Measurements from ENCODE around the gene BIN2.

BIN2 gene

DNA sequence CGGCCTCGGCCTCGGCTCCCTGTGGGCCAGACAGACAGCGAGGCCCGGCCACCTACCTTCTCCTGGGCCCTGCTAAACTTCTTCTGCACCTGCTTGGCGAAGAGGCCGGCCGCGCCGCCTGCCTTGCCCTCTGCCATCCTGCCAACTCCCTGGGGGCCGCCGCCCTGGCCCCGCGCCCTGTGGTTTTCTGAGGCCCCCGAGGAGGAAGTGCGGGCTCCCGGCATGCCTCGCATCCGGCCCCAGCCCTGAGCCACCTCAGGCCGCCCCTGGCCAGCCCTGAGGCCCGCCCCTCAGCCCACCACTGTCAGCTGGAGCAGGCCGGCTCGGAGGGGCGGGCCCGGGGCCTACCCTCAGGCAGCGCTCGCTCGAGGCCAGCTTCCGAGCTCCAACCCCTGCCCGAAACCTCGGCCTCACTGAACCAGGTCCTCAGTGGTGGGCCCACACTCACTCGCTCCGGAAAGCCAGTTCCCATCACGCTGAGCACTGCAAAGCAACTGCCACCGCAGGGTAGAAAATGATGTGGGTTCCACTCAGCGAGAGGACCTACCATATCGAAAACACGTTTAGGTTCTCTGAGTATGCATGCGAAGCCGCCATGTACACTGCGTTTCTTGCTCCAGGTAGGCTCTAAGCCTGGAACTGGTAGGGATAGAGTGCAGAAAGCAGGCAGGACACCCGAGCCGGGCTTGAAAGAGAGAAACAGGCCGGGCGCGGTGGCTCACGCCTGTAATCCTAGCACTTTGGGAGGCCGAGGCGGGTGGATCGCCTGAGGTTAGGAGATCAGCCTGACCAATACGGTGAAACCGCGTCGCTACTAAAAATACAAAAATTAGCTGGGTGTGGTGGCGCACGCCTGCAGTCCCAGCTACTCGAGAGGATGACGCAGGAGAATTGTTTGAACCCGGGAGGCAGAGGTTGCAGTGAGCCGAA is at the start of gene BIN2:
BIN2 (minus strand) TSS at position 209 of the 930 bp plus-strand sequence; CDS start at position 137, 72 bp downstream.
- DNase-seq (ENCODE audit: low read depth in 2 of 2) = peak; percentile 34 to 38

DNA sequence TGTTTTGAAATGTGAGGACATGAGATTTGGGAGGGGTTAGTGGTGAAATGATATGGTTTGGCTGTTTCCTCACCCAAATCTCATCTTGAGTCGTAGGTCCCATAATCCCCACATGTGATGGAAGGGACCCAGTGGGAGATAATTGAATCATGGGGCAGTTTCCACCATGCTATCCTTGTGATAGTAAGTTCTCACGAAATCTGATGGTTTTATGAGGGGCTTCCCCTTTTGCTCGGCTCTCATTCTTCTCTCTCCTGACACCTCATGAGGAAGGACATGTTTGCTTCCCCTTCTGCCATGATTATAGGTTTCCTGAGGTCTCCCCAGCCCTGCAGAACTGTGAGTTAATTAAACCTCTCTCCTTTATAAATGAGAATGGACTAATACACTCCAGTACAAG is 49.2 kb upstream of the BIN2 start:
- DNase-seq (ENCODE audit: low read depth in 2 of 2) = no peak

DNA sequence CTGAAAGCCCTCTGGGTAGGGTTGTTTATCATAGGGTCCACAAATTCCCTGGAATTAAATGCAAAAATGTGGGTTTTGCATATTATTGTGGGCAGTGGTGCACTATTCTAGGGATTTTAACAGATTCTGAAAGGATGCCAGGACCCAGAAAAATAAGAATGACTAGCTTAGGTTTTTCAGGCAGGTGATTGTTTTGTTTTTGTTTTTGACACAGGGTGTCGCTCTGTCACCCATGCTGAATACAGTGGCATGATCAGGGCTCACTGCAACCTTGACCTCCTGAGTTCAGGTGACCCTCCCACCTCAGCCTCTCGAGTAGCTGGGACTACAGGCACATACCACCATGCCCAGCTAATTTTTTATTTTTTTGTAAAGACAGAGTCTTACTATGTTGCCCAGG is 48.0 kb upstream of the BIN2 start:
- no peak for DNase-seq (ENCODE audit: low read depth in 2 of 2)

DNA sequence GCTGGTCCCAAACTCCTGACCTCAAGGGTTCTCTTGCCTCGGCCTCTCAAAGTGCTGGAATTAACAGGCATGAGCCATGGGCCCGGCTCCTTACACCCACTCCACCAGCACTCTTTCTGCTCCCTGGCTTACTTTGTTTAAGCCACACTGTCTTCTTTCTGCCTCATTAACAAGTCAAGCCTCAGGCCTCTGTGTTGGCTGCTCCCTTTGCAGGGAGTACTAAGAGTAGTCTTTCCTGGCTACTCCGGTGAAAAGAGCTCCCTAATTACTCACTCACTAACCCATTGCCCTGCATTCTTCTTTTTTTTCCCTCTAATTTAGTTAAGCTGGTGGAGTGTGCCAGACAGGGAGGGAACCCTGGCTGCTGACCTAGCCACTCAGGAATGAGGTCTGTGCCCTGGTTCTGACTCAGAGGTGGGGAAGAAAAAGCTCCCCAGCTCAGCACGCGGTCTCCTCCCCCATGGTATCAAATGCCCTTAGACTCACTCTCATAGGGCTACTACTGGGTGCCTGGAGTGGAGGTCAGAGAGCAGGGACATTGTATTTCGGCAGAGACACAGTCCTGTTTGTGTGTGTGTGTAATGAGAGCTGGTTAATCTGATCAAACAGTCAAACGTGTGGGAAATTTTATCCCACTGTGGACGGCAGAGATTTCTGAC is 47.5 kb upstream of the BIN2 start:
- no peak for DNase-seq (ENCODE audit: low read depth in 2 of 2)

DNA sequence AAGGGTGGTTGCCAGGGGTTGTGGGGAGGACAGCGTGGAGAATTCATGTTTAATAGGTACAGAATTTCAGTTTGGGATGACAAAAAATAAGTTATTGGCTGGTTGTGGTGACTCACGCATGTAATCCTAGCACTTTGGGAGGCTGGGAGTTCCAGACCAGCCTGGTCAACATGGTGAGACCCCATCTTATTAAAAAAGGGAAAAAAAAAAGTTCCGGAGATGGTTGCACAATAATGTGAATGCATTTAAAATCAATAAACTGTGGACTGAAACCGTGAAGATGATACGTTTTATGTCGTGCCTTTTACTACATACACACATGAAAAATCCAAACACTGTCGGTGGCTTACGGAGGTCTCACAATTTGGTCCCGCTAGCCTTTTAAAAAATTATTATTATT is 46.7 kb upstream of the BIN2 start:
- DNase-seq (ENCODE audit: low read depth in 2 of 2) = no peak

DNA sequence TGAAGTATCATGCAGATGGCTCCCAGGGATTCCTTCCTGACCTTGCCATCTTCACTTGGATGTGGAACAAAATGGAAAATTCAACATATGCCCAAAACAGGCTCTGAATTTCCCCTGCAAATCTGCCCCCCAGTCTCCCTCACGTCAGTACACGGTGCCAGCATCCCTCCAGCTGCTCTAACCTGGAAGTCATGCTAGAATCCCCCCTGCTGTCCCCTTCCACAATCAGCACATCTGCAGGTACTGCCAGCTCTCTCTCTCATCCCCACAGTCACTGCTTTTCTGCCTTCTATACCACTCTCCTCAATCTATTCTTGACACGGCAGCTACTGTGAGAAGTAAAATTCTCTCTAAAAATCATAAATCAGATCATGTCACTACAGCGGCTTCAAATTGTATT is 45.6 kb upstream of the BIN2 start:
- DNase-seq (ENCODE audit: low read depth in 2 of 2) = no peak

DNA sequence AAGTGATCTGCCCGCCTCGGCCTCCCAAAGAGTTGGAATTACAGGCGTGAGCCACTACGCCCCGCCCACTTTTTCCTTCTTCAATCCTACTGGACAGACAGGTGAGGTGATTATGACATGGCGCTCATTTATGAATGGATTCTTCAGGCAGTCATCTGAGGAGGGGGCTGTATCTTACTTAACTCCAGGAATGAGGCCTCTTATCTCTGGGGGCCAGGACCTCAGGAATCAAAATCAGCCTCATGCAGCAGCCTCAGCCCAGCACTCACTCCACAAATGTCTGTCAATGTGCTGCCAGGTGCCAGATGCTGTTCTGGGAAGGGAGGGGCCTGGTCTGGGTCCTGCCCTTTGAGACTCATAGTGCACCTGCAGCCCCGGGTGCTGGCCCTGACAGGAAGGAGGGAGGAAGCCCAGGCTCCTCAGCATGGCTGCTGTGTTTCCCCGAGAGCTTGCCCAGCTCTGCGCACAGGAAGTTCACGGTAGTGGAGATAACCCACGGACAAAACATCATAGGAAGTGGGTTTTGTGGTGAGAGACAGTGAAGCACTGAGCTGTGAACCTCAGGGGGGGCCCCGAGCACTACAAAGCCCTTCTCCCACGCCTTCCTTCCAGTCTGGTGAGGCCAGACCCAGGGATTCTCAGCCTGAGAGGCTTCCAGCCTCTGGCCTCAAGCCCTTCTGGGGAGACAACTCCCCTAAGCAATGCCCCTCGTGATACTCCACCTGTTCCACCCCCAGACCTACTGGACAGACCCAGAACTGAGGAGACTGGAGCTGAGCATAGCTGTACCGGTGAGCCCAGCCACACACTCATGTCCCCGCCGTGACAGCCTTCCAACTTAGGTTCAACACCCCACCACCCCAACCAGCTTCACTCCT is 44.9 kb upstream of the BIN2 start:
- peak; percentile 71 to 80 for DNase-seq (ENCODE audit: low read depth in 2 of 2)

DNA sequence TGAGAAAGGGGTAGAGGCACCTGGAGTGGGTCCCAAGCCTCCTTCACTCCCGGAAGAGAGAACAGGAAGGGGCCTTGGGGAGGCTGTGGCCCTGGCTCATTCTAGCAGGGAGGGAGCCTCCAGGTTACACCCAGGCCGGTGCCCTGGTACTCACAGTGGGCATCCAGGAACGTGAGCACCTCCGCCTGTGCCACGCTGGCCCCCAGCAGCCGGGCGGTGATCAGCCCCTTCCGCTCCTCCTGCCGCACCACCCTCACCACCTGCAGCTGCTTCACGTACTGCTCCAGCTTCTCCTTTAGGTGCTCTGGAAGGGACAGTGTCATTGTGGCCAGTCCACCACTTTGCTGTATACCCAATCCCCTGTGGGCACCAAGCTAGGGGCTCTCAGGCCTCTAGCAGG is 41.3 kb upstream of the BIN2 start:
- DNase-seq (ENCODE audit: low read depth in 2 of 2) = no peak

DNA sequence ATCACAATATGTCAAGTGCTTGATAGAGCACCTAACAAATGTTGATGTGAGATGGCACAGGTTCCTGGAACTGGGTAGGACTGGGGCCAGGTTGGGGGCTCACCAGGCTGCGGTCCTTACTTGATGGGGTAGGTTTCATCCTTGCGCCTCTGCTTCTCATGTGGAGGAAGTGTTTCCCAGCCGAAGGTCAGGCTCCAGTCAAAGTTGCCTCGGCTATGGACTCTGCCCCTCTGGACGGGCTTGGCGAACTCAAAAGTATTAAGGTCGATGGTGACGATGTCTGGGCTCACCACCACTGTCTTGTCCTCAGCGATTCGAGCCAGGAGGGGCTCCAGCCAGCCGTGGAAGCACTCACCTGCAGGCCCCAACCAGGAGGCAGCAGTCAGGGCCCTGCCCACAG is 40.0 kb upstream of the BIN2 start:
- no peak for DNase-seq (ENCODE audit: low read depth in 2 of 2)

DNA sequence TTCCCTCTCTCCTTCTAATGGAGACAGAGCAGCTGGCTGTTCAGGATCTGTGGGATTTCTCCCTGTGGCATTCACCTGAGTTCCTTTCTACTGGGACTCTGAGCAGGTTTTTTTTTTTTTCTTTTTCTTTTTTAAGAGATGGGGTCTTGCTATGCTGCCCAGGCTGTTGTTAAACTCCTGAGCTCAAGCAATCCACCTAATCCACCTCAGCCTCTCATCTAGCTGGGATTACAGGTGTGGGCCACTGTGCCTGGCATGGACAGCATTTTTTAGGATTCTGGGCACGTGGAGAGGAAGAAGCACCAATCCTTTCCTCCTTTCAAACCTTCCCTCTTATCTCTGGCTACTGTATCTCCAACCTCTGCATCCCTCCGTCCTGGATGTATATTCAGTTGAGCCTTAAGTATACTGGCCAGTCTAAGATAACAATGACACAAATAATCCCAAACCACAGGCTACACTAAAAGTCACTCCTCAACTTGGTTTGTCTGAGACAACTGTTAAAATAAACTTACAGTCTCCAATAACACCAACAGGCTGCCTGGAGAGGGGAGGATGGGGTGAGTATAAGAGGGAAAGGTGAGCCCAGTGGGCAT is 38.9 kb upstream of the BIN2 start:
- DNase-seq (ENCODE audit: low read depth in 2 of 2) = no peak

DNA sequence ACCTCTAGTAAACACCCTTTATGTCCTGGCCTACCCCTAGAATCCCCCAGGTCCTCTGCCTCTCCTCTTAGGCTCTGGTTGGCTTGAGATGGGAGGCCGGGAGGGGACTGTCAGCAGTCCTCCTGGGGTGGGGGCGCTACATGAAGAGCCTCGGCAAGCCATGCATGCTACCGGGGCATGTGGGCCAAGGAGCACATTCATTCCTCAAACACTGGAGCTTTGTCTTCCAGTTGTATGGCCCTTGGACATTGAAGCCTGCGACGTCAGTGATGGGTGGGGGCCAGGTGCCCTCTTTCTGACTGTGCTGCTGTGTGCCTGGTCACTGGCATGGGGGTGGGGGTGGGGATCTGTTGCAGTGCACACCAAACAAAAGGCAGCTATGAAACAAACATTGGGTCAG is 38.3 kb upstream of the BIN2 start:
- DNase-seq (ENCODE audit: low read depth in 2 of 2) = no peak

DNA sequence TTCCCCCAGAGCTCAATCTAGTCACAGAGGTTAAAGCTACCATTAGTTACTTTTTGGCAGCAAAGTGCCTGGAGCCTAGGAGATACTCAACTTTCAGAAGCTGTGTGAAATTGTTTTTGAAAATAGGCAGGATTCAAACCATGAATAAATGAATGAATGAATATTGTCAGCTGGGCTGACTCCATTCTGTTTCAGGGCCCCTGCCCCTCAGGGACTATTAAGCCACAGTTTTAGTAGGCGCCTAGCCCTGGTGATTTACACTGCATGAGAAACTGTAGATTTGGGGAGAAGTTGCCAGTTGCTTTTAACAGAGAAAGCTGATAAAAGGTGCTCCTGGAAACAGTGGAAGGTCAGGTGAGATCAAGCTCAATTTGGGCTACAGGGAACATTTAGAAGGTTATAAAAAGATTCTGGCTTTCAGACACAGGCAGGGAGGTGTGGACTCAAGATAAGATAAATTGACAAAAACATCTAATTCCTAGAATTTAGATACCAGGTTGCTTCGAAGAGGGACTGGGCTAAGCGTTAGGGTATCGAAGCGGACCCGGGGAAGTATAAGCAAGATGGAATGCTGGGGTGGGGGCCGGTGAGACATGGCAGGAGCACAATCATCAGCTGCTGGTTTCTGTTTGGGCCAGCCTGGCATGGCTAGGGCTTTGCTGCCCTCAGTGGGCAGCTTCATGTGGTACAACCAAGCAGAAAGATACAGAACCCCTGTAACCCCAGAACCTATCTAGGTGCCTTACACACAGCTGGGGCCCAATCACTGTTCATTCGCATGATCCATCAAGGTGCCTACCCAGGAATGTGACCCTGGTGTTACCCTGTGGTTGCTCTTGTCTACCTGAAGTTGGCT is 37.4 kb upstream of the BIN2 start:
- DNase-seq (ENCODE audit: low read depth in 2 of 2) = no peak

DNA sequence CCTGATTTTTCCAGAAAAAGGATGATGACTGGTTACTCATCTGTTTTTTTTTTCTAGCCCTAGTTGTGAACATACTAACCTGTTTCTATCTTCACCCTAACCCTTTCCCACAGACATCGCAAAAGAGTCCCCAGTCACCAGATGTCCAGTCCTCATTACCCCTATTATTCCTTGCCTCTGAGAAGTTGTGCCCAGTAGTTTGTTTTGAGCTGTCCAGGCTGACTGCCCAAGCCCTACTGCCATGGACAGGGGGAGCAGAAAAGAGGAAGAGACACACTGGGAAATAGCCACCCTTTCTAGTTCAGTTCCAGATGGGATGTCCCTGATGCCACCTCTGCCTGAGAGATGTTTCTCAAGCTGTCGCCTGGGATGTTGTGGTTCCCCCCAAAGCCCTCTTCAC is 36.3 kb upstream of the BIN2 start:
- no peak for DNase-seq (ENCODE audit: low read depth in 2 of 2)

DNA sequence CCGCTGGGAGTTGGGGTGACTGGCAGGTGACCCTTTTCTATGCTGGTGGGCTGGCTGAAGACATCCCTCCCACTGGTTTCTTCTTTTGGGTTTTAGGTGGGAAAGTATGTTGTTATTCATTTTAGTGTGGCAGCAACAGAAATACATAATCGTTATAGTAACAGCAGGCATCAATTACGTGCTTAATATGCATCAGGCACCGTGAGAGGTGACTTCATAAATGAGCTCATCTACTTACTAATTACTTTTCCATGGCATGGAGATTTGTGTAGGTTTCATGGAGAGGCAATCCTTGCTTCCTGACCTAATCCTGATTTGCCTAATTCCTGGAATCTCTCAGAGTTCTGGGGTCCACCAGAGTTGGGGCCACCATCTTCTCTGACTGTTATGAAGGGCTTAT is 35.9 kb upstream of the BIN2 start:
- DNase-seq (ENCODE audit: low read depth in 2 of 2) = no peak

DNA sequence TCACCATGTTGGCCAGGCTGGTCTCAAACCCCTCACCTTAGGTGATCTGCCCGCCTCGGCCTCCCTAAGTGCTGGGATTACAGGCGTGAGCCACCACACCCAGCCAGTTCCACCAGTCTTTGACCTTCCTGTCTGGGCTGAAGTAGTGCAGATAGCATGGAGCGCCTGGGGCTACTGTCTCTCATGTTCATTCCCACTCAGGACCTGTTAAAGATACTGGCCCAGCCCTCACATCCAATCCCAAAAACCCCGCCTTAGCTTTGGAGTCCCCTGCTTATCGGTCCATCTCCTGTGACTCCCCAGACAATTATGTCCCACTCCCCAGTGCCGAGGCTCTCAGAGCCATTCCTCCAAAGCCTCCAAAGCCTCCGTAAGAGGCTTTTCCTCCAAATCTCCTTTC is 34.5 kb upstream of the BIN2 start:
- no peak for DNase-seq (ENCODE audit: low read depth in 2 of 2)

DNA sequence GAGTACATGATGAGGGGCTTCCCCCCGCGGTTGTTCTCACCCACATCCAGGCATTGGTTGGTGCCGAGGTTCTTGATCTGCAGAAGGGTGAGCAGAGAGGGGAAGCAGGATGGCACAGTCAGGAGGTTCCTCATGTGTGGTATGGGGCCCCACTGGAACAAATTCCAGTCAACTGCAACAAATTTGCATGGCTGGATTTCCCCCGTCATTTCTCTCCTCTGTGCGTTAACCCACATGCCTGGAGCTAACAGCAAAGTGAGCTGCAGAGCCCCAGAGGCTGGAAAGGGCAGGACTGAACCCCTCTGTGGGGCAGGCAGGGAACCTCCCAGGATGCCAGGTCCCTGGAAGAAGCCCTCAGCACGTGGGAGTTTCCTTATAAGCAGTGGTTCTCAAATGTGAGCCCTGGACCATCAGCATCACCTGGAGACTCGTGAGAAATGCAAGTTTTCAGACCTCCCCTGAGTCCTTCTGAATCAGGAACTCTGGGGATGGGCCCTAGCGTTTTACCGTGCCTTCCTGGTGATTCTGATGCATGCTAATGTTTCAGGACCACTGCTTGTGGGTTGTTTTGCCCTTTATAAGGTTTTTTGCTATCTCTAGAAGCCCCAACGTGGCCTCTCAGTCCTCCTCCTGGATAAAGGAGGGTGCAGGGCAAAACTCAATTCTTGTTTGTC is 33.5 kb upstream of the BIN2 start:
- DNase-seq (ENCODE audit: low read depth in 2 of 2) = no peak

DNA sequence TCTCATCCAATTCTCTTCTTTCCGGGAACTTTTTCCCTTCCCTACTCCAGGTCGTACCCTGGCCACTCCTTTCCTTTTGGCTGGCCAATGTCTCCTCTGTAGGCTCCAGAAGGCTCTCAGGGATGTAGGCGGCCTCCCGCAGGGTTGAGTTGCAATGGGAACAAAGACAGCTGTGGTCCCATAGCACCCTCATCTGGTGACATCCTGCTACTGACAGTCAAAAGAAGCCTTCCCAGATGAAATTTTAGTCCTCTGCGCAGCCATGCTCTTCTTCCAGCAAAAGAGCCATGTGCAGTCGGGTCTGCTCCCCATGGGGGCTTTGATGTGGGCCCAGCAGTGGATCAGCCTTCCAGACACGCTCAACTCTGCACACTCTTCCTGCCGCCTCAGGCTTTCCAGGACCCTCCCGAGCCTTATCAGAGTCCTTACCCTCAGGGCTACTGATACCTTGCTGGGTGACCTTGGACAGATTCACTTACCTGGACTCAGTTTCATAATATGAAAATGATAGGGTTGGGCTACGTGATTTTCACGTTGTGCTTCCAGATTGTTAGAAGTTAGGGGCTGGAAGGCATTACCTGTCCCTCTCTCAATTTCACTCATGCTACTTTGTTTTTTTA is 28.0 kb upstream of the BIN2 start:
- DNase-seq (ENCODE audit: low read depth in 2 of 2) = peak in 1 of 2 donors; percentile 15

DNA sequence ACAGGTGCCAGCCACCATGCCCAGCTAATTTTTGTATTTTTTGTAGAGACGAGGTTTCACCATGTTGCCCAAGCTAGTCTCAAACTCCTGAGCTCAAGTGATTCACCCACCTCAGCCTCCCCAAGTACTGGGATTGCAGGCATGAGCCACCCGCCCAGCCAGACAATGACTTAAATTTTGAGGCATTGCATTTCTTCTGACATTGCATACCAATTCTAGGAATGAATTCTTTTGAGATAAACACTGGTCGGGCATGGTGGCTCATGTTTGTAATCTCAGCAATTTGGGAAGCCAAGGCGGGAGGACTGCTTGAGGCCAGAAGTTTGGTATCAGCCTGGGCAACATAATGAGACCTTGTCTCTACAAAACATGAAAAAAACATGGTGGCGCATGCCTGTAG is 25.1 kb upstream of the BIN2 start:
- no peak for DNase-seq (ENCODE audit: low read depth in 2 of 2)

DNA sequence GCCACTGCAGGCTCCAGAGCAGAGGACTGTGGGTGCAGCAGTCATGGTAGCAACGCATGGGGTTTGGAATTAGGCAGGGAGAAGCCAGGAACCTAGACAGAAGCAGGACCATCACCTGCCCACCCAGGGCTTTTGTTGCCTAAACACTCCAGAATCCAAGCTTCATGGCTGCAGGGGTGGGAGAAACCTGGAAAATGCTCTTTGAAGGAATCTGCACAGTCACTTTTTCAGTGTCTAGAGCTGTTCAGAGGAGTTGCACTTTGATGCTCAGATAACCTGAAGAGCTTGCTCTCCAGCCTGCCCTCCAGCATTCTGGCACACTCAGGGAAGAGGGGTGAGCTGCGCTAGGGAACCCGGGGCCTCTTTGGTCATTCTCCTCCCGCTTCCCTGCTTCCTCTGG is 24.1 kb upstream of the BIN2 start:
- DNase-seq (ENCODE audit: low read depth in 2 of 2) = no peak

DNA sequence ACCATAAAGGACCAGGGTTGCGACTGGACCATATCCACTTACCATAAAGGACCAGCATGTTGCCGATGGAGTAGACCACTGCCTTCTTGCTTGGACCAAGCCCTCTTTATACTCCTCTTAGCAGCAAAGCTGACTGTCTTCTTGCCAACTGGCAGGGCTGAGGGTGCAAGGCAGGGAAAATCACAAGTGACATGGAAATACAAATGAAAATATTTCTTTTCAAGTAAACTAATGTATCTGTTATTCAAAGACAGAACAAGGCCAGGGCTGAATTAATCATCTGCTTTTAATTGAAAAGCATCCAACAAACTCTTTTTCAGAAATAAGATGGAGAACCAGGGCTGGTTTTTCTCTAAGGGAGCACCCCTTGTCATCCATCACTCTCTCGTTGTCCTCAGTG is 22.6 kb upstream of the BIN2 start, which contains the start of gene CELA1:
CELA1 (minus strand) TSS at position 99 of the 400 bp plus-strand sequence; CDS start at position 58, 41 bp downstream.
- no peak for DNase-seq (ENCODE audit: low read depth in 2 of 2)
